NCI-H524 (cell line): ENCODE data around the gene RRP9.

Source experiments
- DNase-seq, 2 experiments: peaks; one replicate each; lab custom pipeline; 2025; lab: John Stamatoyannopoulos, UW

RRP9 gene

GRCh38 chr3:51955893-51956770 is 14.4 kb upstream of the RRP9 start:
- DNase-seq = peak; percentile 12 to 35

GRCh38 chr3:51955175-51955892 is 13.6 kb upstream of the RRP9 start, which contains the start of gene GPR62:
GPR62 (plus strand) TSS chr3:51955381; CDS start chr3:51955653, 272 bp downstream.
- DNase-seq = no peak

GRCh38 chr3:51954713-51955112 is 13.0 kb upstream of the RRP9 start:
- DNase-seq = no peak

- no peak for DNase-seq
These were observed 12.4 kb upstream of the RRP9 start for GRCh38 chr3:51954105-51954504.

GRCh38 chr3:51953445-51953844 is 11.7 kb upstream of the RRP9 start:
- peak; percentile 35 to 53 for DNase-seq

GRCh38 chr3:51950899-51951298 is 9.2 kb upstream of the RRP9 start:
- no peak for DNase-seq

- DNase-seq = no peak
These were observed 7.4 kb upstream of the RRP9 start for GRCh38 chr3:51949121-51949520.

GRCh38 chr3:51948016-51948580 is 6.4 kb upstream of the RRP9 start:
- DNase-seq = no peak

GRCh38 chr3:51947215-51947900 is 5.7 kb upstream of the RRP9 start:
- DNase-seq = no peak

- DNase-seq = no peak
These were observed 5.1 kb upstream of the RRP9 start for GRCh38 chr3:51946796-51947195.

- DNase-seq = no peak
These were observed 4.4 kb upstream of the RRP9 start for GRCh38 chr3:51945926-51946705.

GRCh38 chr3:51945031-51945840 is 3.5 kb upstream of the RRP9 start:
- DNase-seq = no peak

GRCh38 chr3:51944451-51945021 is 2.8 kb upstream of the RRP9 start:
- no peak for DNase-seq

- no peak for DNase-seq
These were observed 2.0 kb upstream of the RRP9 start for GRCh38 chr3:51943451-51944391.

GRCh38 chr3:51942603-51943450 is 1.1 kb upstream of the RRP9 start:
- no peak for DNase-seq

GRCh38 chr3:51941463-51941797 is 274 bp downstream of the RRP9 start:
- DNase-seq = no peak

GRCh38 chr3:51940648-51941462 is 849 bp downstream of the RRP9 start:
- DNase-seq = no peak
